Measurements from ENCODE around the gene ENTPD3. TPM values are rescaled to one million over a fixed set of nuclear protein-coding genes. Genes with fewer than 3 reads are reported as not detected.
A peak's percentile ranks its signal among the peaks of the same experiment; 100 is the strongest.
"Not testable (repeated sequence)": the region's sequence is repeated elsewhere in the genome, so short reads cannot be mapped to it uniquely, and the experiment has no call there.

The ENTPD3 gene
- total RNA-seq, 2 donors from 2014 or later = 0.22 to 2.3 TPM

DNA sequence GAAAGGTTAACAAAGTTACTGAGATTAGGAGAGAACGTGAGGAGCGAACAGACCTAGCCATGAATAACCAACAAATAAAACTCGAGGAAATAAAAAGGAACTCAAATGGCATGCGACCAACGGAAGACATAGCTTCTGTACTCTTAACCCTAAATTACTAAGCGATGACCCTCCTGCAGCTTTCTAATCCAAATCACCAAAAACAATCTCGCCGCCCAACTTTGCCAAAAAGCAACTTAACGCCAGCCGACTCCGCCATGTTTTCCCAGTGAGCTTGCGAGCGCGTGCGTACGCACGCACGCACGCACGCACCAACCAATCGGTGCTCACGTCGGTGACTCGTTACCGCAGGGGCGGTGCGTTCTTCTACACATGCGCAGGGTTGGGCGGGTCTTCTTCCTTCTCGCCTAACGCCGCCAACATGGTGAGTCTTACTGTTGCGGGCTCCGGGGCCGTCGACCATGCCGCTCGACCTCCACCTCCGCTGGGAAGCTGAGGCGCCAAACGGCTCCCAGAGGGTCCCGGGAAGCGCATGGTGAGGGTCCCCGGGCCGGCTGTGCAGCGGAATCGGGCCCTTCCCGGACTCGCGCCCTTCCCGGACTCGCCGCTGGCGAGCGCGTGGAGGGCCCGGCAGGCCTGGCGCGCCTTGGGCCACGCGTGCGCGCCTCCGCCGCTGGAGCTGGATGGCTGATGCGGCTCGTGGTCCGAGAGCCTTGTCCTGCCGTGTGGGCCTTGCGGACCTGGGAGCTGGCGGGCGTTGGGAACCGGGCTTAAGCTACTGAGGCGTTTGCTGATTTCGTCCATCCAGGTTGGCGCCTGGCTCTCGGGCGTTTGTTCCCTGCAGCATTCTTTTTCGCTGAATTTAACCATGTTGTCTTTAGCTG, 70.2 kb downstream of the ENTPD3 start, which contains the start of gene RPL14:
TSS of gene RPL14 (plus strand) at position 400 of the 884 bp plus-strand sequence. CDS start at position 533, 133 bp downstream.
- intact Hi-C loops (cut with DNase I) = loop anchor here (10.0 kb wide), 1 partner anchor 68 kb away; the partner anchor contains the start of gene ZNF621
- Histone ChIP-seq H3K4me1 (peaks cover 8% of the 10 kb centered on the region), H3K36me3 (peaks cover 11% of the 10 kb centered on the region), H3K9ac (ENCODE audit: low read depth in 2 of 2, low read length in 2 of 2) (peak within 1 kb of the TSS; percentile 94 to 97), H3K27ac (peak within 1 kb of the TSS; percentile 75), H3K27me3 (no peaks in the 10 kb centered on the region), H3K4me3 (peak within 1 kb of the TSS; percentile 94), H3K9me3 (no peaks in the 10 kb centered on the region)
- no peak for TF ChIP-seq CTCF (IDR thresholded peaks at IDR 0.05)
- peak; percentile 96 for DNase-seq

DNA sequence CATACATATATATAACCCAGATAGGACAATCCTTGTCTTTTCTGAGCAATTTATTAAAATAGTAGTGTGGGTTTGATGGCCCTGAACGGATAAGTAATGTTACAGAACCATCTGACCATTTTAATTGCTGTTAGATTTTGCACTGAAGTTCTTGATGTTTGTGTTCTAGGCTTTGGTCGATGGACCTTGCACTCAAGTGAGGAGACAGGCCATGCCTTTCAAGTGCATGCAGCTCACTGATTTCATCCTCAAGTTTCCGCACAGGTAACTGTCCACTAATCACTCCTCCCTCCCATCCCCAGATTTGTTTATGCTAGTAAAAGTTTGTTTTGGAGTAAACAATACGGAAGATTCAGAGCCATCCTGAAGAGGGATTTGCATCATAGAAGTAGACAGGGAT, 71.5 kb downstream of the ENTPD3 start:
- Histone ChIP-seq H3K9ac (ENCODE audit: low read depth in 2 of 2, low read length in 2 of 2) (peak overlapping the region in 1 of 2 donors; percentile 94), H3K4me3 (peak overlapping the region; percentile 94), H3K27ac (no peak overlapping the region), H3K9me3 (no peaks in the 10 kb centered on the region), H3K36me3 (peaks cover 23% of the 10 kb centered on the region), H3K4me1 (peaks cover 8% of the 10 kb centered on the region), H3K27me3 (no peaks in the 10 kb centered on the region)
- no peak for DNase-seq
- no peak for TF ChIP-seq CTCF (IDR thresholded peaks at IDR 0.05)
- intact Hi-C loops (cut with DNase I) = loop anchor here (10.0 kb wide), 1 partner anchor 66 kb away; the partner anchor contains the start of gene ZNF621

DNA sequence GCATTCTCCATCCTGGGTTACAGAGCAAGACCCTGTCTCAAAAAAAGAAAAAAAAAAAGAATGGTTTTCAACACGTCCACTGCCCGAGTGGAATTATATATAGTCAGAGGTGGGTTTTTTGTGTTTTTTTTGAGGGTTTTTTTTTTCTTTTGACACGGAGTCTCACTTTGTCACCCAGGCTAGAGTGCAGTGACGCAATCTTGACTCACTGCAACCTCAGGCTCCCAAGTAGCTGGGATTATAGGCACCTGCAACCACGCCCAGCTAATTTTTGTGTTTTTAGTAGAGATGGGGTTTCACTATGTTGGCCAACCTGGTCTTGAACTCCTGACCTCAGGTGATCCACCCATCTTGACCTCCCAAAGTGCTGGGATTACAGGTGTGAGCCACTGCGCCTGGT, 73.5 kb downstream of the ENTPD3 start:
- H3K9ac ChIP-seq (ENCODE audit: low read depth in 2 of 2, low read length in 2 of 2); H3K27ac ChIP-seq; H3K9me3 ChIP-seq; H3K4me1 ChIP-seq; H3K4me3 ChIP-seq; intact Hi-C loops (cut with DNase I); H3K27me3 ChIP-seq; DNase-seq: not testable (repeated sequence)
- peaks cover 25% of the 10 kb centered on the region for H3K36me3 ChIP-seq

DNA sequence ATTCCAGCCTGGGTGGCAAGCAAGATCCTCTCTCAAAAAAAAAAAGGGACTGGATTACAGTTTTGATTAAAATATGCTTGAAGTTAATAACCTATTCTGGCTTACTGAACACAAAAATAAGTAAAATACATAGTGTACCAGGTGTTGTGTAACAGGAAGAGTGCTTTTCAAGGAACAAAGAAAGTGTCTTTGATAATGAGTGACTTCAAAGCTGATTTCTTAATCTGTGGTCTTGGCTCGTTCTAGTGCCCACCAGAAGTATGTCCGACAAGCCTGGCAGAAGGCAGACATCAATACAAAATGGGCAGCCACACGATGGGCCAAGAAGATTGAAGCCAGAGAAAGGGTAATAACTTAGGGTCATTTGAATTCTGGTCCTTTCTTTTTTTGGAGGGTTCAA, 74.2 kb downstream of the ENTPD3 start:
- H3K36me3 ChIP-seq = peaks cover 25% of the 10 kb centered on the region
- no peaks in the 10 kb centered on the region for H3K9me3 ChIP-seq
- H3K27ac ChIP-seq = no peak overlapping the region
- TF ChIP-seq CTCF (IDR thresholded peaks at IDR 0.05) = no peak
- no peaks in the 10 kb centered on the region for H3K27me3 ChIP-seq
- H3K9ac ChIP-seq (ENCODE audit: low read depth in 2 of 2, low read length in 2 of 2) = no peak overlapping the region
- DNase-seq = no peak
- H3K4me3 ChIP-seq = no peak overlapping the region
- intact Hi-C loops (cut with DNase I) = no loop called here
- peaks cover 8% of the 10 kb centered on the region for H3K4me1 ChIP-seq

DNA sequence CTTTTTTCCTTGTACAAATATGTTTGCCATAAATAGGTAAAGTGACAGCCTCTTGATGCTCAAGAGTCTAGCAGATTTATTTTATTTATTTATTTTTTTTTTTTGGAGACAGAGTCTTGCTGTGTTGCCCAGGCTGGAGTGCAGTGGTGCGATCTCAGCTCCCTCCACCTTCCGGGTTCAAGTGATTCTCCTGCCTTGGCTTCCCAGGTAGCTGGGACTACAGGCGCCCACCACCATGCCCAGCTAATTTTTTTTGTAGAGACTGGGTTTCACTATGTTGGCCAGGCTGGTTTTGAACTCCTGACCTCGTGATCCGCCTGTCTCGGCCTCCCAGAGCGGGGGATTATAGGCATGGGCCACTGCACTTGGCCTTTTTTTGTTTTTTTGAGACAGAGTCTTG, 75.9 kb downstream of the ENTPD3 start:
- DNase-seq; intact Hi-C loops (cut with DNase I); H3K27ac ChIP-seq; H3K27me3 ChIP-seq; H3K9ac ChIP-seq (ENCODE audit: low read depth in 2 of 2, low read length in 2 of 2); H3K9me3 ChIP-seq; H3K4me3 ChIP-seq; H3K4me1 ChIP-seq: not testable (repeated sequence)
- peaks cover 25% of the 10 kb centered on the region for H3K36me3 ChIP-seq

GRCh38 chr3:40463579-40463978, 76.6 kb downstream of the ENTPD3 start:
- no peaks in the 10 kb centered on the region for H3K27me3 ChIP-seq
- TF ChIP-seq CTCF (IDR thresholded peaks at IDR 0.05) = no peak
- H3K9me3 ChIP-seq = no peaks in the 10 kb centered on the region
- no peak overlapping the region for H3K4me3 ChIP-seq
- H3K27ac ChIP-seq = no peak overlapping the region
- no peak overlapping the region for H3K9ac ChIP-seq (ENCODE audit: low read depth in 2 of 2, low read length in 2 of 2)
- H3K36me3 ChIP-seq = peaks cover 25% of the 10 kb centered on the region
- no peaks in the 10 kb centered on the region for H3K4me1 ChIP-seq
- DNase-seq = no peak
- intact Hi-C loops (cut with DNase I) = no loop called here
